KBM-7 (cell line): Measurements from ENCODE around the gene LTBR.

Experiments
- DNase-seq: peaks from one replicate; pipeline ENCODE4 v3.0.0-alpha.2; 2015
- in situ Hi-C: fragments of 300-500 bp; cut with MboI; formaldehyde crosslinking; loops from 2 replicates; pipeline ENCODE4 v1.14.3; 2020; ENCODE audit warnings: low sequenced_read_pairs, low pct_unique_long_range_greater_than_20kb, mixed read lengths

LTBR gene

DNA sequence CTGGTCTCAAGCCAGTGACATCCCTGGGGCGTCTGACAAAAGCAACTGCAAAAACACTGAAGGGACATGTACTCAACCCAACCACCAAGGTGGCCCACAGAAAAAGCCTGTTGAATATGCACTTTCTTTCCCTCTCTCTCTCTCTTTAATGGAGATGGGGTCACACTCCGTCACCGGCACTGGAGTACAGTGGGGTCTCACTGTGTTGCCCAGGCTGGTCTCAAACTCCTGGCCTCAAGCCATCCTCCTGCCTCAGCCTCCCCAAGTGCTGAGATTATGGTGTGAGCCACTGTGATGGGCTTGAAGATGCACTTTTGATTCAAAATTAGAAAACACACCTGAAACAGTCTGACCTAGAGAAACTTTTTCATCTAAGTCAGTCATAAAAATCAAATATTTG is 53.6 kb downstream of the LTBR start:
- in situ Hi-C loops = no loop called here
- no peak for DNase-seq

DNA sequence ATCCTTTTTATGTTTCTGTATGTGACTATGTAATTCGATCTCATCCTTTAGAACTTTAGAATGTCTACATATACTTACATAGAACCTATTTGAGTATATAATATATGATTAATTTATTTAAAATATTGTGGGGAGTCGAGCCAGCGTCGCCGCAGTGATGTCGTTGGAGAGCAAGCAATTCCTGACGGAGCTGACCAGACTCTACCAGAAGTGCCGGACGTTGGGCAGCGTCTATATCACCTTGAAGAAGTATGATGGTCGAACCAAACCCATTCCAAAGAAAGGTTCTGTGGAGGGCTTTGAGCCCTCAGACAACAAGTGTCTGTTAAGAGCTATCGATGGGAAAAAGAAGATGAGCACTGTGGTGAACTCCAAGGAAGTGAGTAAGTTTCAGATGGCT is 54.4 kb downstream of the LTBR start:
- no peak for DNase-seq

DNA sequence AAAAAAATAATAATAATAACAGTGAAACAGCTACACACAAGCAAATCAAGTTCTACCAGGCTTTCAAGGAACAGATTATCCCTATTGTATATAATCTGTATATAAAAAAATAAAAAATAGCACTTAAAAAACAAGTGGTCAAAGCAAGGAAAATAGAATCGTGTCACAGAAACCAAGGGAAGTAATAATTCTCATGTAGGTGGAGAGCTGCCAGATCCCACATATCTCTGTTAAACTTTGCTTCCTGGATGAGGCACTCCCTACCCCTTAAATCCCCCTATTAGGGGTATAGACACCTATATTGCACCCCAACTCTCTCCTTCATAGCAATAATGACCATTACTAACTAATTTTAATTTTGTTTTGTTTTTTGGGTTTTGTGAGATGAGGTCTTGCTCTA is 56.4 kb downstream of the LTBR start:
- in situ Hi-C loops = no loop called here
- no peak for DNase-seq

More for the DNA sequence above, 54.4 kb downstream of the LTBR start:
- in situ Hi-C loops = no loop called here
